Upper lobe of left lung (tissue), 6 donors: ENCODE data around the gene ATM. TPM values are rescaled to one million over a fixed set of nuclear protein-coding genes. Genes with fewer than 3 reads are reported as not detected.
"Not testable (repeated sequence)": the region's sequence is repeated elsewhere in the genome, so short reads cannot be mapped to it uniquely, and the experiment has no call there.

Experiments
- ATAC-seq, 2 donors: fragments of 200-7000 bp; cut with Tn5 transposase; one replicate each; pipeline ENCODE4 v1.9.1; 2022; ENCODE audit warnings: mild to moderate bottlenecking in 2 of 2, moderate library complexity in 2 of 2; ENCODE audit not compliant: low FRiP score in 2 of 2
- DNase-seq, 2 donors: peaks; one replicate each; pipeline ENCODE4 v3.0.0-alpha.2; 2019 to 2020
- H3K27ac ChIP-seq, 4 donors: fragments of 200-600 bp; sonication (generic); one replicate each; pipeline ENCODE4 v1.5.1; 2016 to 2019
- H3K27me3 ChIP-seq, 4 donors: fragments of 200-600 bp; sonication (generic); one replicate each; pipeline ENCODE4 v1.5.1; 2017 to 2019
- H3K36me3 ChIP-seq, 4 donors: fragments of 200-600 bp; sonication (generic); one replicate each; pipeline ENCODE4 v1.5.1; 2016 to 2019
- H3K4me1 ChIP-seq, 4 donors: fragments of 200-600 bp; sonication (generic); one replicate each; pipeline ENCODE4 v1.5.1; 2018 to 2019
- H3K4me3 ChIP-seq, 4 donors: fragments of 200-600 bp; sonication (generic); one replicate each; pipeline ENCODE4 v1.5.1; 2017 to 2019; ENCODE audit warnings: mild to moderate bottlenecking in 2 of 4, moderate library complexity in 1 of 4
- H3K9me3 ChIP-seq, 4 donors: fragments of 200-600 bp; sonication (generic); one replicate each; pipeline ENCODE4 v1.5.1; 2018 to 2019
- CTCF ChIP-seq, 6 experiments: fragments of 450-650 bp in 4 of 6; fragments of 200-600 bp in 2 of 6; sonication (generic) in 2 of 6; IDR thresholded peaks; one replicate each; pipeline ENCODE4 v1.5.1; 2016 to 2019; ENCODE audit warnings: antibody characterized with exemption in 6 of 6
- EP300 ChIP-seq, 4 donors: sonication (generic); formaldehyde crosslinking; IDR thresholded peaks; one replicate each; pipeline ENCODE4 v1.5.1; 2017; ENCODE audit warnings: antibody characterized with exemption in 4 of 4, control low read depth in 2 of 4
- POLR2A ChIP-seq, 4 donors: fragments of 450-650 bp; IDR thresholded peaks; one replicate each; pipeline ENCODE4 v1.5.1; 2016 to 2017; ENCODE audit warnings: antibody characterized with exemption in 4 of 4, mild to moderate bottlenecking in 2 of 4
- POLR2AphosphoS5 ChIP-seq, 2 donors: sonication (generic); formaldehyde crosslinking; IDR thresholded peaks; one replicate each; pipeline ENCODE4 v1.5.1; 2017; ENCODE audit warnings: antibody characterized with exemption in 2 of 2
- WGBS, 2 donors: methylation state at CpG; one replicate each; pipeline ENCODE4 v1.1.5; 2017 to 2018; 5-methylcytosine and 5-hydroxymethylcytosine counted together
- total RNA-seq, 6 donors: library from RNA; depleted of rRNA in 4 of 6; stranded (reverse); fragments of >200 nt in 4 of 6; gene quantifications; one replicate each; pipeline versions ENCODE4 v1.1.0 to v1.2.1, GENCODE V29; 2016 to 2021
- donor health status: DM: no; HTN: no; CAD: no; lungs with moderate emphysema.
- donor health status: DM: no; HTN: yes; CAD: no; lungs with severe emphysema.

ATM gene
- total RNA-seq, 6 donors from 2014 or later = 37.9 to 248 (median 62.6) TPM

GRCh38 chr11:108253176-108253575, 30.3 kb downstream of the ATM start:
- H3K9me3 ChIP-seq = no peaks in the 10 kb centered on the region
- H3K27ac ChIP-seq = no peak overlapping the region
- H3K4me1 ChIP-seq = no peaks in the 10 kb centered on the region
- no peaks in the 10 kb centered on the region for H3K27me3 ChIP-seq
- WGBS, 2 donors = 93 to 97% methylated on average over 1 of the region's 1 CpG
- no peak overlapping the region for H3K4me3 ChIP-seq
- no peak for DNase-seq
- H3K36me3 ChIP-seq = peaks cover 4 to 98% (median 32%) of the 10 kb centered on the region in 4 donors
- ATAC-seq = no peak
- no peak for TF ChIP-seq EP300 (IDR thresholded peaks at IDR 0.05)
- no peak for TF ChIP-seq POLR2A (IDR thresholded peaks at IDR 0.05)
- no peak for TF ChIP-seq POLR2AphosphoS5 (IDR thresholded peaks at IDR 0.05)
- no peak for TF ChIP-seq CTCF (IDR thresholded peaks at IDR 0.05)

- H3K27me3 ChIP-seq = no peaks in the 10 kb centered on the region
- WGBS, 2 donors = 100% methylated on average over 3 of the region's 3 CpGs
Observed at GRCh38 chr11:108269583-108269982, 46.7 kb downstream of the ATM start.

GRCh38 chr11:108276985-108277616, 54.2 kb downstream of the ATM start:
- H3K4me3 ChIP-seq, H3K4me1 ChIP-seq, H3K27me3 ChIP-seq, DNase-seq, ATAC-seq, H3K27ac ChIP-seq, H3K9me3 ChIP-seq: not testable (repeated sequence)
- peaks cover 5 to 66% (median 42%) of the 10 kb centered on the region in 4 donors for H3K36me3 ChIP-seq
- 95 to 100% methylated on average over 6 to 13 of the region's 13 CpGs for WGBS, 2 donors

More at GRCh38 chr11:108269583-108269982, 46.7 kb downstream of the ATM start:
- no peaks in the 10 kb centered on the region for H3K9me3 ChIP-seq
- H3K4me1 ChIP-seq = no peaks in the 10 kb centered on the region
- no peak overlapping the region for H3K27ac ChIP-seq
- peaks cover 13 to 53% (median 23%) of the 10 kb centered on the region in 4 donors for H3K36me3 ChIP-seq
- no peak for TF ChIP-seq POLR2A (IDR thresholded peaks at IDR 0.05)
- no peak for TF ChIP-seq CTCF (IDR thresholded peaks at IDR 0.05)
- TF ChIP-seq POLR2AphosphoS5 (IDR thresholded peaks at IDR 0.05) = no peak
- TF ChIP-seq EP300 (IDR thresholded peaks at IDR 0.05) = no peak
- ATAC-seq = no peak
- no peak overlapping the region for H3K4me3 ChIP-seq
- no peak for DNase-seq

GRCh38 chr11:108278546-108278945, 55.7 kb downstream of the ATM start:
- ATAC-seq (no peak), DNase-seq (no peak)
- Histone ChIP-seq H3K27ac (peak overlapping the region in 1 of 4 donors; percentile 34), H3K4me1 (no peaks in the 10 kb centered on the region), H3K4me3 (no peak overlapping the region), H3K27me3 (no peaks in the 10 kb centered on the region), H3K36me3 (peaks cover 7 to 66% (median 35%) of the 10 kb centered on the region in 4 donors), H3K9me3 (no peaks in the 10 kb centered on the region)
- no peak for TF ChIP-seq CTCF (IDR thresholded peaks at IDR 0.05)
- no peak for TF ChIP-seq POLR2A (IDR thresholded peaks at IDR 0.05)
- TF ChIP-seq EP300 (IDR thresholded peaks at IDR 0.05) = no peak
- TF ChIP-seq POLR2AphosphoS5 (IDR thresholded peaks at IDR 0.05) = no peak
- WGBS, 2 donors = 76% methylated on average over 4 of the region's 4 CpGs

GRCh38 chr11:108278954-108279353, 56.1 kb downstream of the ATM start:
- H3K27ac ChIP-seq = peak overlapping the region in 1 of 4 donors; percentile 34
- 72 to 88% methylated on average over 4 of the region's 4 CpGs for WGBS, 2 donors
- no peaks in the 10 kb centered on the region for H3K9me3 ChIP-seq
- DNase-seq (no peak), ATAC-seq (no peak)
- H3K4me1 ChIP-seq = no peaks in the 10 kb centered on the region
- H3K27me3 ChIP-seq = no peaks in the 10 kb centered on the region
- no peak for TF ChIP-seq EP300 (IDR thresholded peaks at IDR 0.05)
- no peak for TF ChIP-seq POLR2A (IDR thresholded peaks at IDR 0.05)
- TF ChIP-seq CTCF (IDR thresholded peaks at IDR 0.05) = no peak
- no peak for TF ChIP-seq POLR2AphosphoS5 (IDR thresholded peaks at IDR 0.05)
- peaks cover 7 to 66% (median 31%) of the 10 kb centered on the region in 4 donors for H3K36me3 ChIP-seq
- no peak overlapping the region for H3K4me3 ChIP-seq
